GM12875 (cell line): Measurements from ENCODE around the gene ITGA3.
"Not testable (repeated sequence)": the region's sequence is repeated elsewhere in the genome, so short reads cannot be mapped to it uniquely, and the experiment has no call there.

Experiments
- H3K4me3 ChIP-seq: one replicate; pipeline ENCODE4 v1.5.1; 2011; ENCODE audit warnings: low read depth, low read length, control low read depth
- TF ChIP-seq, protein P1 (sequence below): IDR thresholded peaks from 2 replicates; pipeline ENCODE4 v1.5.1; 2011; ENCODE audit warnings: low read depth, mild to moderate bottlenecking, control low read depth, inconsistent platforms, low read length, moderate library complexity, borderline replicate concordance; ENCODE audit not compliant: insufficient read depth

ITGA3 gene

DNA sequence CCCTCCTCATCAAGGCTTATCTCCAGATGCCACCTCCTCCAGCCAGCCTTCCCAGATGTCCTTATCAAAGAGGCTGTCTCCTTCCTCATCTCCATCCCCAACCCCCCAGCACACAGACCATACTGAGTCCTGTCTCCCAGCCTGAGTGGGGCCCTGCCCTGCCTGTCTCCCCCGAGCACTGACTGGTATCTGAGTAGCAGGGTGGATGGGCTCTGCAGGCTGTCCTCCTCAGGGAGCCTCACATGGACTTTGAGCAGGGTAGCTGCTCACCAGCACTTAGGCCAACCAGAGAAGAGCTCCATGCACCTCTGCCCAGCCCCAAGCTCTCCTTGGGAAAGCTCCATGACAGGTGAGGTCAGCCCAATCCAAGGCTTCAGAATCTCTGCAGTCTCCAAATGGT lies 20.0 kb upstream of the ITGA3 start:
- H3K4me3 ChIP-seq: no peak overlapping the region
- TF ChIP-seq, protein P1, sequence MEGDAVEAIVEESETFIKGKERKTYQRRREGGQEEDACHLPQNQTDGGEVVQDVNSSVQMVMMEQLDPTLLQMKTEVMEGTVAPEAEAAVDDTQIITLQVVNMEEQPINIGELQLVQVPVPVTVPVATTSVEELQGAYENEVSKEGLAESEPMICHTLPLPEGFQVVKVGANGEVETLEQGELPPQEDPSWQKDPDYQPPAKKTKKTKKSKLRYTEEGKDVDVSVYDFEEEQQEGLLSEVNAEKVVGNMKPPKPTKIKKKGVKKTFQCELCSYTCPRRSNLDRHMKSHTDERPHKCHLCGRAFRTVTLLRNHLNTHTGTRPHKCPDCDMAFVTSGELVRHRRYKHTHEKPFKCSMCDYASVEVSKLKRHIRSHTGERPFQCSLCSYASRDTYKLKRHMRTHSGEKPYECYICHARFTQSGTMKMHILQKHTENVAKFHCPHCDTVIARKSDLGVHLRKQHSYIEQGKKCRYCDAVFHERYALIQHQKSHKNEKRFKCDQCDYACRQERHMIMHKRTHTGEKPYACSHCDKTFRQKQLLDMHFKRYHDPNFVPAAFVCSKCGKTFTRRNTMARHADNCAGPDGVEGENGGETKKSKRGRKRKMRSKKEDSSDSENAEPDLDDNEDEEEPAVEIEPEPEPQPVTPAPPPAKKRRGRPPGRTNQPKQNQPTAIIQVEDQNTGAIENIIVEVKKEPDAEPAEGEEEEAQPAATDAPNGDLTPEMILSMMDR: no peak

DNA sequence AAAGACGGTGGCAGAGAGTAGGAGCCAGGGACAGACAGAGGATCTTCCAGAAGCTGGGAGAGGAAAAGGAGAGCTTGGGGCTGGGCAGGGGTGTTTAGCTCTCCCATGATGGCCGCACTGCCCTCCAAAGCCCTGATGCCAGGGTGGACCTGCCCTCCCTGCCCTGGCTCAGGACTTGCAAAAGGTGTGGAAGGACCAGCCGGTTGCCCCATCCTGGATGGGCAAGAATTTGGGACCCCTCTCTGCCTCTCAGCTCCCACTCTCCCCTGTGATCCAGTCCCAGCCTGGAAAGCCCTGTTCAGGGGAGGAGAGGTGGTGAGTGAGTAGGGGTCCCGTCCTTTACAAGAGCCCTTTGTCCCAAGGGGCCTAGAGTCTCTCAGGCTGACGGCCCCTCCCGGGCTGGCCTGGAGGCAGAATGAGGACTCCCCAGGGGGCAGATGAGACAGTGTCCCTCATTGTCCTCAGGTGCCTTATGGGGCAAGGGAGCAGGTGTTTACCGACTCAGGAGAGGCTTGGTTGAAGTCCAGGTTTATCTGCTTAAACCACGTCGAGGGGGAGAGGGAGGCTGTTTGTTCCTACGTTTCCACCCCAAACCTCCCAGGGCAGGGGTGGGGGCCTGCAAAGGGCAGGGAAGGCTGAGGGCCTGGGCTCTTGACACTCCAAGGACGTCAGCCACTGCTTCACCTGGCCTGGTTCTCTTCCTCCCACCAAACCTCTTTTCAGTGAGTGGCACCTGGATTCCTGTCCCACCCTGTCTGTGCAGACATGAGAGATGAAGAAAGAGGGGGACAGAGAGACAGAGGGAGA lies 19.3 kb upstream of the ITGA3 start:
- TF ChIP-seq, protein P1: no peak
- no peak overlapping the region for H3K4me3 ChIP-seq

DNA sequence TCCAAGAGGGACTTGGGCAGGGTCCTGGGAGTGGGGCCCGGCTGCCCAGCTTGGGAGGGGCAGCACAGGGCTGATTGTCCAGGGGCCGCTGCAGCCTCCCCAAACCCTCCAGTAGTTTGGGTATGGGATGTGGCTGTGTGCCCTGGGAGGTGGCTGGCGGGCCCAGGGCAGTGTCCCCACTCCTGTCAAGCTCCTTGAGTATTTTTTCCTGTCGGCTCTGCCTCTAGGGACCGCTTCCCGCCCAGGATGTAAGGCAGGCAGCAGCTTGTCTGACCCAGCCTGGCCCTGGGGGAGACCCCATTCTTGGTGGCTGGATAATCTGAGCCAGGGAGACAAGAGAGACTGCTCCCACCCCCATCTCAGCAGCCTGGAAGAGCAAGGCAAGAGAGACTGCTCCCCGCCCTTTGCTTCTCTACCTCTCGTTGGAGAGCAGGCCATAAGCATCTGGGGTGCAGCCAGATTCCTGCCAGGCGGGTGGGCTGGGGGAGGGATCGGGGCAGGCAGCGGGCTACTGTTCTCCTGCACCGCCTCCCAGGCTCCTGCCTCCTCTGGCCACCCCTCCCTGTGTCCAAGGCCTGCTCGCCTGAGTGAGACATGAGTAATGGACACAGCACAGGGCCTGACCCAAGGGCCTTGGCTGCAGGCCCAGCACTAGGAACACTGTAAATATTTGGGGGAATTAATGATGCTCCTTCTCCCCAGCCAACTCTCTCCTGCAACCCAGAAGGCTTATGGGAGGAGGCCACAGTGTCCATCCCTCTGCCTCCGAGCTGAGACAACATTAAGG lies 18.4 kb upstream of the ITGA3 start:
- no peak overlapping the region for H3K4me3 ChIP-seq
- TF ChIP-seq, protein P1: no peak

DNA sequence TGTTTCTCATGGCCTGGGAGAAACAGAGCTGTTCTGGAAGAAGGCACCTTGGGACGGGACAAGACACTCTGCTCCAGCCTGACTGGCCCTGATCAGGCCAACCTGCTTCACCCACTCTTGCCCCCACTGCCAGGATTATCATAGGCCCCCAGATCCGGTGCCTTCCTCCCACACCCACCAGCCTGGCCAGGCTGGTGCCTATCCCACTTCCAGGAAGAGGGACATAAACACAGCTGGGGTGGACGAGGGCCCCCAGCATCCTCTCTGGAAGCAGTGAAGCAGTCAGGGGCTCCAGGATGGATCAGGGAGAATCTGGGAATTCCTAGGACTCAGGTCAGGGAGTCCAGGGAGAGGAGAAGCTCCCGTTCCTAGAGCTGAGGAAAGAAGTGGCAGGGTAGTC lies 16.9 kb upstream of the ITGA3 start:
- TF ChIP-seq, protein P1: no peak
- H3K4me3 ChIP-seq: no peak overlapping the region

DNA sequence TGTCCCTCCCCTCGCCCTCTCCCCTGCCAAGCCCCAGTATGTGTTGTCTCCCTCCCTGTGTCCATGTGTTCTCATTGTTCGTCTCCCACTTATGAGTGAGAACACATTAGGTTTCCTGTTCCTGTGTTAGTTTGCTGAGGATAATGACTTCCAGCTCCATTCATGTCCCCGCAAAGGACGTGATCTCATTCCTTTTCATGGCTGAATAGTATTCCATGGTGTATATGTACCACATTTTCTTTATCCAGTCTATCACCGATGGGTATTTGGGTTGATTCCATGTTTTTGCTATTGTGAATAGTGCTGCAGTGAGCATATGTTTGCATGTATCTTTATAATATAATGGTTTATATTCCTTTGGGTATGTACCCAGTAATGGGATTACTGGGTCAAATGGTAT lies 15.4 kb upstream of the ITGA3 start:
- H3K4me3 ChIP-seq: not testable (repeated sequence)

DNA sequence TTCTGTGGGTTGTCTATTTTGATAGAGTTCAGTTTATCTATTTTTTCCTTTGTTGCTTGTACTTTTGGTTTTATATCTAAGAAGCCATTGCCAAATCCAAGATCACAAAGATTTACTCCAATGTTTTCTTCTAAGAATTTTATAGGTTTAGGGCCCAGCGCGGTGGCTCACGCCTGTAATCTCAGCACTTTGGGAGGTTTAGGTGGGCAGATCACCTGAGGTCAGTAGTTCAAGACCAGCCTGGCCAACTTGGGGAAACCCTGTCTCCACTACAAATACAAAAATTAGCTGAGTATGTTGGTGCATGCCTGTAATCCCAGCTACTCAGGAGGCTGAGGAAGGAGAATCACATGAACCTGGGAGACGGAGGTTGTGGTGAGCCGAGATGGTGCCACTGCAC lies 13.7 kb upstream of the ITGA3 start:
- TF ChIP-seq, protein P1: no peak
- no peak overlapping the region for H3K4me3 ChIP-seq

DNA sequence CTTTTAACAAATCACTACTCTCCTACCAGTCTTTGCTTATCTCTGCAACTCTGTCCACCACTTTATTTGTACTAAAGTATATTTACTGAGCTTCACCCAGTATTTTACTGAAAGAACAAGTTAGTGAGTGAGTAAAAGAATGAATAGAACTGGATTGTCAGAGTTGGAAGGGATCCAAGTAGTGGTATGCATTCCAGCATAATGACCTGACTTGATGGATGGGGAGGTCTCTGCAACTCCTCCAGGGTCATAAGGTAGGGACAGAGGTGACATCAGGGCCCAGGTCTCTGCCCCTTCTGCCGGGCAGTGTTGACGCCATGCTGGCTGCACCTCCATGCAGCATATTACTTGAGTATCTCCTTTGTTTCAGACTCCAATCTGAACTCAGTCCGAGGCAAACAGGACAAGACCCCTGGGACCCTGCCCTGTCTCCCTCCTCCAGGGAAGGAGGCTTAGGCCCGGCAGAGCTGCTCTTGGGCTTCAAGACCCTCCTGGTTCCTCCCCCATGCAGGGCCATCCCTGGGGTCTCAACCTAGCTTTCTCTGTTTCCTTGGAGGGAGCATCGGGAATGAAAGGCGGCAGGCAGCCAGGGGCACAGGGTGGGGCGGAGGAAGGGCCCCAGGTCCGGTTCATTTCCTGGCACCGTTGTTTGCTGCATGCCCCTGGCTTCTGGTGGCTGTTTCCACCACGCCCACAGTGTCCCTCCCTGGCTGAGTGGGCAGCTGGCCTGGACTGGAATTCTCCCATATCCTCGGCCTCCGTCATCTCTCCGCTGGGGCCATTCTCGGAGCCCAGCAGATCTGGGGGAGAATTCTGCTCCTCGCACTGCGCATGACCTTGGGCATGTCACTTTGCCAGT lies 12.4 kb upstream of the ITGA3 start:
- TF ChIP-seq, protein P1: no peak
- no peak overlapping the region for H3K4me3 ChIP-seq
